Endothelial cell of umbilical vein (primary cell): Measurements from ENCODE around the gene AK9. TPM values are rescaled to one million over a fixed set of nuclear protein-coding genes. Genes with fewer than 3 reads are reported as not detected.

Experiments used
- BruUV-seq: library from RNA; stranded (reverse); fragments of 400-500 nt; replicated peaks from 2 replicates; lab custom pipeline; 2021; lab: Mats Ljungman, UMichigan
- CTCF ChIA-PET: fragments of 300-600, 350-600 bp; sonication (Branson Sonifier 250); formaldehyde crosslinking; loops from one replicate; lab custom pipeline; 2021; ENCODE audit warnings: antibody characterized with exemption, inconsistent platforms; lab: Charles Lee
- POLR2A ChIA-PET: fragments of 300-600, 350-600 bp; sonication (Branson Sonifier 250); formaldehyde crosslinking; loops from one replicate; lab custom pipeline; 2021; ENCODE audit warnings: antibody characterized with exemption, inconsistent platforms; lab: Charles Lee
- DNase-seq: peaks from one replicate; pipeline ENCODE4 v3.0.0-alpha.2; 2011; ENCODE audit warnings: low read depth, low spot score
- FAIRE-seq: peaks from 2 replicates; lab custom pipeline; 2011; peaks lifted over from hg19 to GRCh38; lab: Jason Lieb, UNC
- H2AFZ ChIP-seq: 2 replicates; pipeline ENCODE4 v1.6.0; 2012; ENCODE audit warnings: low read depth, low read length, control low read depth, inconsistent platforms
- H3K27ac ChIP-seq: 2 replicates; pipeline ENCODE4 v1.5.1; 2011; ENCODE audit warnings: low read depth, mild to moderate bottlenecking, control low read depth, low read length, moderate library complexity; ENCODE audit not compliant: insufficient read depth
- H3K27me3 ChIP-seq, 2 experiments: 2 replicates each; pipeline versions ENCODE4 v1.6.0 to v1.6.1; 2011; ENCODE audit warnings: low read length in 2 of 2, mixed read lengths in 1 of 2; ENCODE audit not compliant: control insufficient read depth in 2 of 2, insufficient read depth in 2 of 2
- H3K36me3 ChIP-seq, 2 experiments: 2 replicates in 1 of 2; 3 replicates in 1 of 2; pipeline ENCODE4 v1.5.1; 2011; ENCODE audit warnings: low read length in 2 of 2, mild to moderate bottlenecking in 1 of 2, moderate library complexity in 1 of 2; ENCODE audit not compliant: control insufficient read depth in 2 of 2, insufficient read depth in 2 of 2; ENCODE audit errors: extremely low read depth in 1 of 2
- H3K4me1 ChIP-seq: 3 replicates; pipeline ENCODE4 v1.5.1; 2011; ENCODE audit warnings: mild to moderate bottlenecking, low read length; ENCODE audit not compliant: control insufficient read depth, insufficient read depth; ENCODE audit errors: extremely low read depth
- H3K4me2 ChIP-seq: 2 replicates; pipeline ENCODE4 v1.6.1; 2011; ENCODE audit warnings: low read length, control low read depth, mixed read lengths; ENCODE audit not compliant: insufficient read depth
- H3K4me3 ChIP-seq, 3 experiments: fragments of 200-600 bp in 1 of 3; sonication (generic), shearing (Covaris generic) in 1 of 3; replicated peaks in 1 of 3; 2 replicates each; pipeline ENCODE4 v1.5.1; 2011 to 2016; ENCODE audit warnings: control low read depth in 3 of 3, low read length in 3 of 3, mild to moderate bottlenecking in 2 of 3, inconsistent platforms in 1 of 3, low read depth in 1 of 3, moderate library complexity in 1 of 3; ENCODE audit not compliant: insufficient read depth in 1 of 3
- H3K79me2 ChIP-seq: 2 replicates; pipeline ENCODE4 v1.6.0; 2012; ENCODE audit warnings: low read length, inconsistent platforms; ENCODE audit not compliant: control insufficient read depth, insufficient read depth
- H3K9ac ChIP-seq: replicated peaks from 2 replicates; pipeline ENCODE3; 2011; ENCODE audit warnings: low read length, control low read depth; ENCODE audit not compliant: insufficient read depth; ENCODE audit errors: extremely low read depth
- H3K9me1 ChIP-seq: replicated peaks from 3 replicates; pipeline ENCODE4 v1.6.0; 2011; ENCODE audit warnings: mild to moderate bottlenecking, low read length; ENCODE audit not compliant: control insufficient read depth, insufficient read depth; ENCODE audit errors: extremely low read depth
- H3K9me3 ChIP-seq: replicated peaks from 2 replicates; pipeline ENCODE4 v1.5.1; 2012; ENCODE audit warnings: low read length, inconsistent platforms; ENCODE audit not compliant: control insufficient read depth, insufficient read depth
- H4K20me1 ChIP-seq: replicated peaks from 2 replicates; pipeline ENCODE3; 2011; ENCODE audit warnings: mild to moderate bottlenecking, low read length; ENCODE audit not compliant: control insufficient read depth, insufficient read depth; ENCODE audit errors: extremely low read depth
- CTCF ChIP-seq, 2 donors: IDR thresholded peaks; 1 replicate in 1 of 2; 2 replicates in 1 of 2; pipeline ENCODE4 v1.5.1; 2011; ENCODE audit warnings: low read length in 2 of 2, mild to moderate bottlenecking in 2 of 2, moderate library complexity in 2 of 2, control low read depth in 1 of 2, inconsistent platforms in 1 of 2, low read depth in 1 of 2; ENCODE audit not compliant: insufficient read depth in 1 of 2; ENCODE audit errors: extremely low read depth in 1 of 2
- EZH2 ChIP-seq: IDR thresholded peaks from 2 replicates; pipeline ENCODE4 v1.6.1; 2012; ENCODE audit warnings: borderline replicate concordance, low read depth, mild to moderate bottlenecking, moderate library complexity, low read length, inconsistent platforms; ENCODE audit not compliant: severe bottlenecking
- FOS ChIP-seq: IDR thresholded peaks from 2 replicates; pipeline ENCODE4 v1.6.1; 2011; ENCODE audit warnings: mild to moderate bottlenecking, low read length, moderate library complexity, borderline replicate concordance; ENCODE audit not compliant: insufficient read depth
- GATA2 ChIP-seq: IDR thresholded peaks from 2 replicates; pipeline ENCODE4 v1.7.0; 2011; ENCODE audit warnings: low read depth, mild to moderate bottlenecking, moderate library complexity, mixed read lengths, low read length; ENCODE audit not compliant: insufficient read length, insufficient read depth
- JUN ChIP-seq: IDR thresholded peaks from 2 replicates; pipeline ENCODE4 v1.6.1; 2011; ENCODE audit warnings: borderline replicate concordance, low read depth; ENCODE audit not compliant: insufficient read length, insufficient read depth
- MAX ChIP-seq: IDR thresholded peaks from 2 replicates; pipeline ENCODE4 v1.6.1; 2011; ENCODE audit not compliant: insufficient read depth, insufficient read length
- MYC ChIP-seq: IDR thresholded peaks from one replicate; pipeline ENCODE4 v1.6.1; 2011; ENCODE audit warnings: mild to moderate bottlenecking, low read depth, low read length
- POLR2A ChIP-seq: IDR thresholded peaks from 2 replicates; pipeline ENCODE4 v1.6.1; 2012; ENCODE audit warnings: low read depth, mild to moderate bottlenecking, control low read depth, low read length
- POLR2AphosphoS5 ChIP-seq: IDR thresholded peaks from 2 replicates; pipeline ENCODE4 v1.6.1; 2012; ENCODE audit warnings: low read depth, mild to moderate bottlenecking, control low read depth, low read length, moderate library complexity; ENCODE audit not compliant: insufficient read depth
- dilution Hi-C: fragments of 300-500 bp; cut with MboI; formaldehyde crosslinking; loops from one replicate; pipeline ENCODE4 v1.15.0; 2019; ENCODE audit warnings: low sequenced_read_pairs; ENCODE audit not compliant: extremely low pct_ligation_motif_present
- intact Hi-C: fragments of 100-400 bp; cut with micrococcal nuclease; formaldehyde crosslinking; loops from one replicate; pipeline ENCODE4 v1.10.0; 2022
- polyA plus RNA-seq, 4 experiments: library from polyadenylated mRNA; depleted of rRNA in 3 of 4; stranded (reverse) in 3 of 4; unstranded in 1 of 4; fragments of >200 nt; gene quantifications; 2 replicates each; pipeline versions ENCODE4 v1.2.1 to v1.2.3, GENCODE V29; 2011 to 2012; ENCODE audit warnings: missing spikeins in 1 of 4
- total RNA-seq: library from RNA; stranded (reverse); gene quantifications from 2 replicates; pipeline ENCODE4 v1.2.3, GENCODE V29; 2021

Gene AK9
- total and polyA plus RNA-seq, 2 donors (not counting 3 experiments of a cell fraction or from before 2014, with no cell fraction given): 1.4 to 3.2 TPM

- no peaks in the 10 kb centered on the region for H3K79me2 ChIP-seq
- H3K4me1 ChIP-seq: no peaks in the 10 kb centered on the region
- dilution Hi-C loops (no loop called here), intact Hi-C loops (no loop called here)
- no peaks in the 10 kb centered on the region for H3K9me1 ChIP-seq
- no peak overlapping the region for H3K4me3 ChIP-seq
- no peak overlapping the region for H2AFZ ChIP-seq
- H3K36me3 ChIP-seq: no peaks in the 10 kb centered on the region
- no peak for TF ChIP-seq MYC
- no peak for TF ChIP-seq POLR2A
- no peak for TF ChIP-seq EZH2
- TF ChIP-seq JUN: no peak
- no peak for TF ChIP-seq MAX
- no peak for TF ChIP-seq POLR2AphosphoS5
- TF ChIP-seq FOS: no peak
- TF ChIP-seq GATA2: no peak
- TF ChIP-seq CTCF (IDR thresholded peaks at IDR 0.05; ENCODE audit: extremely low read depth in 1 of 2, insufficient read depth in 1 of 2, low read depth in 1 of 2, low read length in 2 of 2): no peak
- H3K9me3 ChIP-seq: no peaks in the 10 kb centered on the region
- H3K27me3 ChIP-seq: no peaks in the 10 kb centered on the region
- no peak for DNase-seq
- POLR2A ChIA-PET: no interaction called here
- no peak for FAIRE-seq
- H3K4me2 ChIP-seq: no peak overlapping the region
- BruUV-seq: no TSS peak
- H3K9ac ChIP-seq: no peak overlapping the region
- CTCF ChIA-PET: interaction anchor here (1.2 kb wide), 1 partner anchor 427 kb away, joined by 4 read pairs; no protein-coding TSS in a partner anchor
- no peak overlapping the region for H3K27ac ChIP-seq
- H4K20me1 ChIP-seq: no peaks in the 10 kb centered on the region
Measured at GRCh38 chr6:109612268-109612667, 78.7 kb downstream of the AK9 start.
